ENCODE results near the gene SLAMF7.

DNA sequence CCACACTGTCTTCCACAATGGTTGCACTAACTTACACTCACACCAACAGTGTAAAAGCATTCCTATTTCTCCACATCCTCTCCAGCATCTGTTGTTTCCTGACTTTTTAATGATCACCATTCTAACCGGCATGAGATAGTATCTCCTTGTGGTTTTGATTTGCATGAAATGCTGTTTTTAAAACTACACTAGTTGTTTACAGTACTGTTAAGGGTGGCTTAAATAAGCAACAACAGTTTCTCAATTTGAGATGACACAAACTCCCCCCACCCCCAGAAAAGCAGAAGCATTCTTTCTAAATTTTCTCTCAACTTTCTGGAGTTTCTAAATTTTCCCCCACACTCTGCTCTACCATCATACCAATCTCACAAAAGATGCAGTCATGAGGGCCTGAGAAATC lies 7.1 kb upstream of the SLAMF7 start:
- TF ChIP-seq, protein P1, sequence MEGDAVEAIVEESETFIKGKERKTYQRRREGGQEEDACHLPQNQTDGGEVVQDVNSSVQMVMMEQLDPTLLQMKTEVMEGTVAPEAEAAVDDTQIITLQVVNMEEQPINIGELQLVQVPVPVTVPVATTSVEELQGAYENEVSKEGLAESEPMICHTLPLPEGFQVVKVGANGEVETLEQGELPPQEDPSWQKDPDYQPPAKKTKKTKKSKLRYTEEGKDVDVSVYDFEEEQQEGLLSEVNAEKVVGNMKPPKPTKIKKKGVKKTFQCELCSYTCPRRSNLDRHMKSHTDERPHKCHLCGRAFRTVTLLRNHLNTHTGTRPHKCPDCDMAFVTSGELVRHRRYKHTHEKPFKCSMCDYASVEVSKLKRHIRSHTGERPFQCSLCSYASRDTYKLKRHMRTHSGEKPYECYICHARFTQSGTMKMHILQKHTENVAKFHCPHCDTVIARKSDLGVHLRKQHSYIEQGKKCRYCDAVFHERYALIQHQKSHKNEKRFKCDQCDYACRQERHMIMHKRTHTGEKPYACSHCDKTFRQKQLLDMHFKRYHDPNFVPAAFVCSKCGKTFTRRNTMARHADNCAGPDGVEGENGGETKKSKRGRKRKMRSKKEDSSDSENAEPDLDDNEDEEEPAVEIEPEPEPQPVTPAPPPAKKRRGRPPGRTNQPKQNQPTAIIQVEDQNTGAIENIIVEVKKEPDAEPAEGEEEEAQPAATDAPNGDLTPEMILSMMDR (IDR thresholded peaks at IDR 0.05) = no peak
- TF ChIP-seq POLR2A (IDR thresholded peaks at IDR 0.05) = no peak

All from breast epithelium (tissue), 3 donors.